Left lung (tissue), 10 donors: ENCODE measurements around the gene KRTAP10-4. TPM values are rescaled to one million over a fixed set of nuclear protein-coding genes. Genes with fewer than 3 reads are reported as not detected.

Experiments
- ATAC-seq: fragments of 200-7000 bp; cut with Tn5 transposase; one replicate; pipeline ENCODE4 v1.9.1; 2020; ENCODE audit warnings: moderate library complexity
- DNase-seq, 4 donors: peaks; one replicate each; pipeline ENCODE4 v3.0.0-alpha.2; 2013 to 2020
- H3K27ac ChIP-seq, 2 donors: fragments of 200-600 bp; sonication (generic) in 1 of 2; one replicate each; pipeline versions ENCODE4 v1.5.0 to v1.8.0; 2020 to 2021
- H3K27me3 ChIP-seq, 2 donors: fragments of 200-600 bp; sonication (generic) in 1 of 2; one replicate each; pipeline versions ENCODE4 v1.5.0 to v1.8.0; 2020 to 2021
- H3K36me3 ChIP-seq, 2 donors: fragments of 200-600 bp; sonication (generic) in 1 of 2; one replicate each; pipeline versions ENCODE4 v1.5.0 to v1.8.0; 2020 to 2021
- H3K4me1 ChIP-seq, 2 donors: fragments of 200-600 bp; one replicate each; pipeline ENCODE4 v1.8.0; 2021
- H3K4me3 ChIP-seq, 2 donors: fragments of 200-600 bp; sonication (generic) in 1 of 2; one replicate each; pipeline versions ENCODE4 v1.5.0 to v1.8.0; 2020 to 2021; ENCODE audit warnings: mild to moderate bottlenecking in 1 of 2
- H3K9me3 ChIP-seq, 2 donors: fragments of 200-600 bp; sonication (generic) in 1 of 2; one replicate each; pipeline versions ENCODE4 v1.5.0 to v1.8.0; 2020 to 2021
- CTCF ChIP-seq, 2 donors: fragments of 200-600 bp; sonication (generic) in 1 of 2; IDR thresholded peaks; one replicate each; pipeline versions ENCODE4 v1.5.0 to v1.8.0; 2021; ENCODE audit warnings: antibody characterized with exemption in 2 of 2
- intact Hi-C, 2 donors: fragments of 100-400 bp; cut with DNase I; formaldehyde crosslinking; loops; one replicate each; pipeline versions ENCODE4 v1.11.2 to v1.14.2; 2022
- polyA plus RNA-seq, 6 donors: library from polyadenylated mRNA; unstranded; fragments of 120-200 nt; gene quantifications; one replicate each; pipeline ENCODE4 v1.2.1, GENCODE V29; 2013; ENCODE audit not compliant: insufficient read length in 6 of 6
- total RNA-seq, 2 donors: library from RNA; stranded (reverse); fragmentation: NEBNext Ultra II Directional; extraction: Animal tissue kit (Norgen Biotek cat#: 25700); gene quantifications; one replicate each; pipeline ENCODE4 v1.2.1, GENCODE V29; 2021
- donor health status: DM: no; HTN: yes; CAD: no.
- donor health status: DM: no; HTN: no; CAD: no.

Gene KRTAP10-4
- total and polyA plus RNA-seq, 8 donors, result not detected

- DNase-seq (no peak), ATAC-seq (no peak)
- no peak for TF ChIP-seq CTCF (IDR thresholded peaks at IDR 0.05)
- Histone ChIP-seq H3K27me3 (peaks cover 0 to 23% of the 10 kb centered on the region in 2 donors), H3K36me3 (no peaks in the 10 kb centered on the region), H3K4me1 (no peaks in the 10 kb centered on the region), H3K9me3 (peaks cover 3 to 40% of the 10 kb centered on the region in 2 donors), H3K4me3 (no peak overlapping the region), H3K27ac (no peak overlapping the region)
- intact Hi-C loops, result no loop called here
These were observed 50.0 kb downstream of the KRTAP10-4 start for GRCh38 chr21:44623575-44623974.

Other genes starting within 250 kb of the KRTAP10-4 start
- gene CFAP410, start 234.3 kb upstream of the KRTAP10-4 start, total RNA-seq, result 10 to 100 TPM; 20.8 to 21.4 TPM
- 10 to 100 TPM; 16.5 to 31.5 (median 20.7) TPM for gene CFAP410, start 234.3 kb upstream of the KRTAP10-4 start, polyA plus RNA-seq
- gene TRPM2, start 220.1 kb upstream of the KRTAP10-4 start, total RNA-seq, result 10 to 100 TPM; 11.0 to 25.6 TPM
- 1 to 10 TPM; 1.2 to 1.8 (median 1.5) TPM for gene TRPM2, start 220.1 kb upstream of the KRTAP10-4 start, polyA plus RNA-seq
- 1 to 10 TPM; 2.4 to 5.7 TPM for gene LRRC3, start 118.2 kb upstream of the KRTAP10-4 start, total RNA-seq
- 1 to 10 TPM; 4.9 to 7.0 (median 6.3) TPM for gene LRRC3, start 118.2 kb upstream of the KRTAP10-4 start, polyA plus RNA-seq
- gene KRTAP10-1, start 33.5 kb upstream of the KRTAP10-4 start, total RNA-seq, result not detected
- gene KRTAP10-1, start 33.5 kb upstream of the KRTAP10-4 start, polyA plus RNA-seq, result not detected
- gene KRTAP10-2, start 22.2 kb upstream of the KRTAP10-4 start, total RNA-seq, result under 1 TPM in 1 of 2 donors, not detected in 1; 0.24 TPM
- gene KRTAP10-2, start 22.2 kb upstream of the KRTAP10-4 start, polyA plus RNA-seq, result not detected
- not detected for gene KRTAP10-3, start 14.9 kb upstream of the KRTAP10-4 start, total RNA-seq
- gene KRTAP10-3, start 14.9 kb upstream of the KRTAP10-4 start, polyA plus RNA-seq, result not detected
- not detected for gene KRTAP10-5, start 6.9 kb downstream of the KRTAP10-4 start, total RNA-seq
- gene KRTAP10-5, start 6.9 kb downstream of the KRTAP10-4 start, polyA plus RNA-seq, result not detected
- not detected for gene KRTAP10-6, start 18.8 kb downstream of the KRTAP10-4 start, total RNA-seq
- not detected for gene KRTAP10-6, start 18.8 kb downstream of the KRTAP10-4 start, polyA plus RNA-seq
- gene KRTAP10-7, start 26.9 kb downstream of the KRTAP10-4 start, total RNA-seq, result not detected
- not detected for gene KRTAP10-7, start 26.9 kb downstream of the KRTAP10-4 start, polyA plus RNA-seq
- not detected for gene KRTAP10-8, start 38.4 kb downstream of the KRTAP10-4 start, total RNA-seq
- not detected for gene KRTAP10-8, start 38.4 kb downstream of the KRTAP10-4 start, polyA plus RNA-seq
- gene KRTAP10-9, start 53.4 kb downstream of the KRTAP10-4 start, total RNA-seq, result not detected
- not detected for gene KRTAP10-9, start 53.4 kb downstream of the KRTAP10-4 start, polyA plus RNA-seq
- gene KRTAP10-10, start 63.6 kb downstream of the KRTAP10-4 start, total RNA-seq, result not detected
- gene KRTAP10-10, start 63.6 kb downstream of the KRTAP10-4 start, polyA plus RNA-seq, result not detected
- not detected for gene KRTAP10-11, start 72.7 kb downstream of the KRTAP10-4 start, total RNA-seq
- not detected for gene KRTAP10-11, start 72.7 kb downstream of the KRTAP10-4 start, polyA plus RNA-seq
- gene KRTAP12-4, start 80.9 kb downstream of the KRTAP10-4 start, total RNA-seq, result not detected
- gene KRTAP12-4, start 80.9 kb downstream of the KRTAP10-4 start, polyA plus RNA-seq, result not detected
- gene KRTAP12-3, start 84.2 kb downstream of the KRTAP10-4 start, total RNA-seq, result not detected
- not detected for gene KRTAP12-3, start 84.2 kb downstream of the KRTAP10-4 start, polyA plus RNA-seq
- not detected for gene KRTAP12-2, start 93.2 kb downstream of the KRTAP10-4 start, total RNA-seq
- not detected for gene KRTAP12-2, start 93.2 kb downstream of the KRTAP10-4 start, polyA plus RNA-seq
- not detected for gene KRTAP12-1, start 108.4 kb downstream of the KRTAP10-4 start, total RNA-seq
- gene KRTAP12-1, start 108.4 kb downstream of the KRTAP10-4 start, polyA plus RNA-seq, result not detected
- not detected for gene KRTAP10-12, start 123.4 kb downstream of the KRTAP10-4 start, total RNA-seq
- gene KRTAP10-12, start 123.4 kb downstream of the KRTAP10-4 start, polyA plus RNA-seq, result not detected
- gene TSPEAR, start 137.8 kb downstream of the KRTAP10-4 start, total RNA-seq, result under 1 TPM; 0.10 to 0.26 TPM
- gene TSPEAR, start 137.8 kb downstream of the KRTAP10-4 start, polyA plus RNA-seq, result 1 to 10 TPM; 2.4 to 4.7 (median 3.5) TPM
- 10 to 100 TPM; 75.0 to 90.9 TPM for gene UBE2G2, start 228.1 kb downstream of the KRTAP10-4 start, total RNA-seq
- 100 to 1,000 TPM; 119 to 157 (median 139) TPM for gene UBE2G2, start 228.1 kb downstream of the KRTAP10-4 start, polyA plus RNA-seq
- gene SUMO3, start 244.3 kb downstream of the KRTAP10-4 start, total RNA-seq, result 10 to 100 TPM; 92.4 to 99.3 TPM
- 100 to 1,000 TPM; 114 to 136 (median 123) TPM for gene SUMO3, start 244.3 kb downstream of the KRTAP10-4 start, polyA plus RNA-seq